Neural cell (in vitro differentiated cells): ENCODE measurements around the gene GRID1. TPM values are rescaled to one million over a fixed set of nuclear protein-coding genes. Genes with fewer than 3 reads are reported as not detected.

Source experiments
- H2AFZ ChIP-seq: fragments of 200-600, 300-800 bp; sonication (generic), shearing (Covaris generic); 2 replicates; pipeline ENCODE4 v1.6.0; 2014; ENCODE audit warnings: low read depth, mild to moderate bottlenecking, antibody characterized with exemption, low read length, moderate library complexity
- H3F3A ChIP-seq: fragments of 200-600 bp; shearing (Covaris generic); 2 replicates; pipeline ENCODE4 v1.6.1; 2016; ENCODE audit warnings: mild to moderate bottlenecking, moderate library complexity, mixed read lengths, antibody characterized with exemption, low read length; ENCODE audit not compliant: insufficient read depth, poor library complexity, severe bottlenecking
- H3K27ac ChIP-seq: fragments of 200-600, 300-800 bp; sonication (generic), shearing (Covaris generic); 2 replicates; pipeline ENCODE4 v1.5.1; 2014; ENCODE audit warnings: mild to moderate bottlenecking, low read length, moderate library complexity
- H3K27me3 ChIP-seq: fragments of 300-800, 200-600 bp; sonication (generic), shearing (Covaris generic); 2 replicates; pipeline ENCODE4 v1.6.0; 2014; ENCODE audit warnings: mild to moderate bottlenecking, low read depth, low read length, moderate library complexity; ENCODE audit not compliant: insufficient read depth
- H3K36me3 ChIP-seq: fragments of 300-800, 200-600 bp; sonication (generic), shearing (Covaris generic); 2 replicates; pipeline ENCODE4 v1.5.1; 2014; ENCODE audit warnings: mild to moderate bottlenecking, antibody characterized with exemption, low read length, moderate library complexity; ENCODE audit not compliant: insufficient read depth
- H3K4me2 ChIP-seq: fragments of 300-800, 200-600 bp; sonication (generic), shearing (Covaris generic); 2 replicates; pipeline ENCODE4 v1.6.0; 2014; ENCODE audit warnings: mild to moderate bottlenecking, low read length
- H3K4me3 ChIP-seq: fragments of 300-800, 200-600 bp; sonication (generic), shearing (Covaris generic); 2 replicates; pipeline ENCODE4 v1.5.1; 2014; ENCODE audit warnings: mild to moderate bottlenecking, low read length, moderate library complexity
- H3K79me2 ChIP-seq: fragments of 200-600 bp; shearing (Covaris generic); replicated peaks from 2 replicates; pipeline ENCODE4 v1.6.0; 2014; ENCODE audit warnings: mild to moderate bottlenecking, low read length, moderate library complexity; ENCODE audit not compliant: insufficient read depth
- H3K9ac ChIP-seq: fragments of 300-800, 200-600 bp; sonication (generic), shearing (Covaris generic); 2 replicates; pipeline ENCODE4 v1.6.1; 2016; ENCODE audit warnings: mild to moderate bottlenecking, low read length, mixed read lengths
- H3K9me2 ChIP-seq: fragments of 200-600 bp; shearing (Covaris generic); 2 replicates; pipeline ENCODE4 v1.6.1; 2016; ENCODE audit warnings: mild to moderate bottlenecking, low read length, mixed read lengths; ENCODE audit not compliant: insufficient read depth
- H3K9me3 ChIP-seq: fragments of 200-600, 300-800 bp; sonication (generic), shearing (Covaris generic); 2 replicates; pipeline ENCODE4 v1.6.1; 2016; ENCODE audit warnings: mild to moderate bottlenecking, mixed run types, low read length, moderate library complexity, mixed read lengths
- H4K20me1 ChIP-seq: fragments of 200-600 bp; shearing (Covaris generic); 2 replicates; pipeline ENCODE4 v1.6.1; 2016; ENCODE audit warnings: mild to moderate bottlenecking, mixed run types; ENCODE audit not compliant: insufficient read depth
- CTCF ChIP-seq: fragments of 450-650 bp; IDR thresholded peaks from 2 replicates; pipeline ENCODE4 v1.5.1; 2014; ENCODE audit warnings: antibody characterized with exemption, mild to moderate bottlenecking, moderate library complexity; ENCODE audit not compliant: poor library complexity, severe bottlenecking
- EP300 ChIP-seq: fragments of 450-650 bp; conservative IDR thresholded peaks from 2 replicates; pipeline ENCODE4 v1.6.1; 2014; ENCODE audit warnings: antibody characterized with exemption, mild to moderate bottlenecking, moderate library complexity; ENCODE audit not compliant: poor library complexity, severe bottlenecking
- EZH2 ChIP-seq: fragments of 200-600, 300-800 bp; shearing (Covaris generic), sonication (generic); IDR thresholded peaks from 2 replicates; pipeline ENCODE4 v1.6.1; 2014; ENCODE audit warnings: antibody characterized with exemption, low read length, borderline replicate concordance, mild to moderate bottlenecking; ENCODE audit not compliant: insufficient read depth, poor library complexity, severe bottlenecking
- MXI1 ChIP-seq: fragments of 450-650 bp; conservative IDR thresholded peaks from 2 replicates; pipeline ENCODE4 v1.6.1; 2014; ENCODE audit warnings: antibody characterized with exemption, mild to moderate bottlenecking; ENCODE audit not compliant: poor library complexity, severe bottlenecking
- POLR2AphosphoS5 ChIP-seq: IDR thresholded peaks from 2 replicates; pipeline ENCODE4 v1.6.1; 2012
- RAD21 ChIP-seq: fragments of 450-650 bp; conservative IDR thresholded peaks from 2 replicates; pipeline ENCODE4 v1.6.1; 2014; ENCODE audit warnings: antibody characterized with exemption, mild to moderate bottlenecking, moderate library complexity
- REST ChIP-seq: IDR thresholded peaks from 2 replicates; pipeline ENCODE4 v1.6.1; 2012; ENCODE audit warnings: borderline replicate concordance
- SMC3 ChIP-seq: fragments of 450-650 bp; conservative IDR thresholded peaks from 2 replicates; pipeline ENCODE4 v1.6.1; 2014; ENCODE audit warnings: antibody characterized with exemption, mild to moderate bottlenecking, moderate library complexity; ENCODE audit not compliant: poor library complexity
- TAF1 ChIP-seq: IDR thresholded peaks from 2 replicates; pipeline ENCODE4 v1.6.1; 2012; ENCODE audit warnings: low read depth
- polyA plus RNA-seq: library from polyadenylated mRNA; depleted of rRNA; stranded (reverse); fragments of >200 nt; gene quantifications from 2 replicates; pipeline ENCODE4 v1.2.3, GENCODE V29; 2014

The GRID1 gene
- polyA plus RNA-seq, 1 donor from 2014 or later = 7.3 TPM

GRCh38 chr10:85602306-85602705 lies 764.3 kb downstream of the GRID1 start:
- Histone ChIP-seq H3K9me3 (no peaks in the 10 kb centered on the region), H3K79me2 (no peaks in the 10 kb centered on the region), H2AFZ (no peak overlapping the region), H3K4me2 (no peak overlapping the region), H3K4me3 (no peak overlapping the region), H3F3A (no peaks in the 10 kb centered on the region), H3K9me2 (no peaks in the 10 kb centered on the region), H3K36me3 (no peaks in the 10 kb centered on the region), H4K20me1 (no peaks in the 10 kb centered on the region), H3K27me3 (no peaks in the 10 kb centered on the region), H3K27ac (no peak overlapping the region), H3K9ac (no peak overlapping the region)
- TF ChIP-seq SMC3 (no peak), RAD21 (no peak), MXI1 (no peak), EZH2 (no peak), REST (no peak), TAF1 (no peak), CTCF (no peak), POLR2AphosphoS5 (no peak), EP300 (no peak)

DNA sequence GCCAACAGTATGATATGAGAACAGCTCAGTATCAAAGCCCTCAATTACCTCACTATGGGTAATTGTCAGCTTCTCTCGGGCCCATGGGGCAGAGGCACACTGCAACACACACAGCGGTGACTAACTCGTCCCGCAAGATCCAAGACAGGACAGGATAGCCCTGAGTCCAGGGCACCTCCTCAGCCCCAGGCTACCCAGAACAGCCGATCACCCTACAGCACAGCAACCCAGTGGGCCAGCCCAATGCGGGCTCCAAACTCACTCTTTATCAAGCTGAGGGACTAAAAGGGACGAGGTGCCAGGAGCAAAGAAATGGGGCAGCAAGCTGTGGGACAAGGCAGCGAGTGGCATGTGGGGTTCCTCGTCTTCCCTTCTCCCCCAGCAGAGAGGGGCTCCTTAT lies 765.1 kb downstream of the GRID1 start:
- Histone ChIP-seq H3K79me2 (no peaks in the 10 kb centered on the region), H3K9ac (no peak overlapping the region), H3K9me2 (no peaks in the 10 kb centered on the region), H3F3A (no peaks in the 10 kb centered on the region), H3K4me2 (no peak overlapping the region), H4K20me1 (no peaks in the 10 kb centered on the region), H3K9me3 (no peaks in the 10 kb centered on the region), H3K27ac (no peak overlapping the region), H2AFZ (no peak overlapping the region), H3K4me3 (no peak overlapping the region), H3K27me3 (no peaks in the 10 kb centered on the region), H3K36me3 (no peaks in the 10 kb centered on the region)
- TF ChIP-seq SMC3 (no peak), EZH2 (no peak), EP300 (no peak), CTCF (no peak), POLR2AphosphoS5 (no peak), REST (no peak), RAD21 (no peak), TAF1 (no peak), MXI1 (no peak)
